HAP-1 (cell line): ENCODE results near the gene NSD1.
"Not testable (repeated sequence)": the region's sequence is repeated elsewhere in the genome, so short reads cannot be mapped to it uniquely, and the experiment has no call there.

Experiments
- DNase-seq, 2 experiments: peaks; one replicate each; pipeline ENCODE4 v3.0.0-alpha.2; 2016 to 2020; ENCODE audit warnings: low spot score in 2 of 2
- H3K27me3 ChIP-seq: fragments of 250-450 bp; sonication (Bioruptor Pico); 2 replicates; pipeline ENCODE4 v1.5.1; 2020; ENCODE audit warnings: low read depth, mild to moderate bottlenecking, moderate library complexity
- H3K36me3 ChIP-seq: fragments of 250-450 bp; sonication (Bioruptor Pico); replicated peaks from 2 replicates; pipeline ENCODE4 v1.5.1; 2020; ENCODE audit warnings: mild to moderate bottlenecking
- H3K4me1 ChIP-seq: fragments of 250-450 bp; sonication (Bioruptor Pico); 2 replicates; pipeline ENCODE4 v1.5.1; 2020; ENCODE audit warnings: mild to moderate bottlenecking
- H3K4me3 ChIP-seq: fragments of 250-450 bp; sonication (Bioruptor Pico); 2 replicates; pipeline ENCODE4 v1.5.1; 2020; ENCODE audit warnings: mild to moderate bottlenecking, moderate library complexity
- H3K9me3 ChIP-seq: fragments of 250-450 bp; sonication (Bioruptor Pico); 2 replicates; pipeline ENCODE4 v1.5.1; 2020; ENCODE audit warnings: mild to moderate bottlenecking, moderate library complexity
- in situ Hi-C: fragments of 300-500 bp; cut with MboI; formaldehyde crosslinking; loops from 3 replicates; pipeline ENCODE4 v1.14.3; 2020; ENCODE audit warnings: low sequenced_read_pairs, inconsistent platforms, mixed read lengths

Gene NSD1

GRCh38 chr5:177256296-177256695 is 122.7 kb downstream of the NSD1 start:
- H3K36me3 ChIP-seq, result peaks cover 62% of the 10 kb centered on the region

GRCh38 chr5:177258711-177259110 is 125.1 kb downstream of the NSD1 start:
- H3K9me3 ChIP-seq, in situ Hi-C loops, H3K4me3 ChIP-seq, H3K27me3 ChIP-seq, DNase-seq, H3K4me1 ChIP-seq: not testable (repeated sequence)
- H3K36me3 ChIP-seq, result peaks cover 62% of the 10 kb centered on the region

More at GRCh38 chr5:177256296-177256695, 122.7 kb downstream of the NSD1 start:
- no peaks in the 10 kb centered on the region for H3K9me3 ChIP-seq
- H3K4me3 ChIP-seq, result no peak overlapping the region
- DNase-seq, result peak in 1 of 2 experiments; percentile 40
- H3K4me1 ChIP-seq, result peaks cover 8% of the 10 kb centered on the region
- in situ Hi-C loops, result no loop called here
- no peaks in the 10 kb centered on the region for H3K27me3 ChIP-seq

- DNase-seq, result no peak
- H3K9me3 ChIP-seq, result no peaks in the 10 kb centered on the region
- H3K27me3 ChIP-seq, result no peaks in the 10 kb centered on the region
- H3K36me3 ChIP-seq, result peaks cover 54% of the 10 kb centered on the region
- no peak overlapping the region for H3K4me3 ChIP-seq
- peaks cover under 1% of the 10 kb centered on the region for H3K4me1 ChIP-seq
- in situ Hi-C loops, result no loop called here
These were observed 127.4 kb downstream of the NSD1 start for GRCh38 chr5:177260961-177261360.

- no peaks in the 10 kb centered on the region for H3K27me3 ChIP-seq
- H3K4me3 ChIP-seq, result no peak overlapping the region
- H3K4me1 ChIP-seq, result no peaks in the 10 kb centered on the region
- H3K9me3 ChIP-seq, result no peaks in the 10 kb centered on the region
- peaks cover 52% of the 10 kb centered on the region for H3K36me3 ChIP-seq
- in situ Hi-C loops, result no loop called here
- DNase-seq, result no peak
These were observed 127.9 kb downstream of the NSD1 start for GRCh38 chr5:177261510-177261909.

GRCh38 chr5:177264178-177264577 is 130.6 kb downstream of the NSD1 start:
- H3K36me3 ChIP-seq, result peaks cover 46% of the 10 kb centered on the region
- no peaks in the 10 kb centered on the region for H3K4me1 ChIP-seq
- no peak for DNase-seq
- H3K4me3 ChIP-seq, result no peak overlapping the region
- no peaks in the 10 kb centered on the region for H3K9me3 ChIP-seq
- no peaks in the 10 kb centered on the region for H3K27me3 ChIP-seq
- in situ Hi-C loops, result no loop called here

GRCh38 chr5:177265395-177265794 is 131.8 kb downstream of the NSD1 start:
- Histone ChIP-seq H3K9me3 (no peaks in the 10 kb centered on the region), H3K36me3 (peaks cover 46% of the 10 kb centered on the region), H3K4me3 (no peak overlapping the region), H3K4me1 (no peaks in the 10 kb centered on the region), H3K27me3 (no peaks in the 10 kb centered on the region)
- DNase-seq, result no peak
- in situ Hi-C loops, result no loop called here

- peaks cover 56% of the 10 kb centered on the region for H3K36me3 ChIP-seq
- in situ Hi-C loops, result no loop called here
These were observed 135.8 kb downstream of the NSD1 start for GRCh38 chr5:177269232-177269895.

GRCh38 chr5:177269976-177270375 is 136.4 kb downstream of the NSD1 start:
- H3K4me3 ChIP-seq, result no peak overlapping the region
- peaks cover 57% of the 10 kb centered on the region for H3K36me3 ChIP-seq
- in situ Hi-C loops, result no loop called here
- no peaks in the 10 kb centered on the region for H3K4me1 ChIP-seq
- no peaks in the 10 kb centered on the region for H3K27me3 ChIP-seq
- DNase-seq, result no peak
- H3K9me3 ChIP-seq, result no peaks in the 10 kb centered on the region

More at GRCh38 chr5:177269232-177269895, 135.8 kb downstream of the NSD1 start:
- no peaks in the 10 kb centered on the region for H3K4me1 ChIP-seq
- H3K27me3 ChIP-seq, result no peaks in the 10 kb centered on the region
- H3K9me3 ChIP-seq, result no peaks in the 10 kb centered on the region
- no peak for DNase-seq
- no peak overlapping the region for H3K4me3 ChIP-seq

GRCh38 chr5:177270653-177271052 is 137.1 kb downstream of the NSD1 start:
- no peaks in the 10 kb centered on the region for H3K4me1 ChIP-seq
- DNase-seq, result no peak
- in situ Hi-C loops, result no loop called here
- no peak overlapping the region for H3K4me3 ChIP-seq
- H3K36me3 ChIP-seq, result peaks cover 59% of the 10 kb centered on the region
- H3K27me3 ChIP-seq, result no peaks in the 10 kb centered on the region
- H3K9me3 ChIP-seq, result no peaks in the 10 kb centered on the region

- no peak for DNase-seq
- Histone ChIP-seq H3K4me1 (no peaks in the 10 kb centered on the region), H3K36me3 (peaks cover 62% of the 10 kb centered on the region), H3K4me3 (no peak overlapping the region), H3K27me3 (no peaks in the 10 kb centered on the region), H3K9me3 (no peaks in the 10 kb centered on the region)
- in situ Hi-C loops, result no loop called here
These were observed 137.5 kb downstream of the NSD1 start for GRCh38 chr5:177271113-177271512.

GRCh38 chr5:177275883-177276282 is 142.3 kb downstream of the NSD1 start:
- in situ Hi-C loops, result no loop called here
- peaks cover 55% of the 10 kb centered on the region for H3K36me3 ChIP-seq
- peaks cover 5% of the 10 kb centered on the region for H3K4me1 ChIP-seq
- no peaks in the 10 kb centered on the region for H3K9me3 ChIP-seq
- no peak overlapping the region for H3K4me3 ChIP-seq
- H3K27me3 ChIP-seq, result no peaks in the 10 kb centered on the region
- DNase-seq, result no peak

- H3K9me3 ChIP-seq, result no peaks in the 10 kb centered on the region
- H3K4me1 ChIP-seq, result peaks cover 5% of the 10 kb centered on the region
- DNase-seq, result no peak
- H3K4me3 ChIP-seq, result no peak overlapping the region
- H3K36me3 ChIP-seq, result peaks cover 53% of the 10 kb centered on the region
- in situ Hi-C loops, result no loop called here
- no peaks in the 10 kb centered on the region for H3K27me3 ChIP-seq
These were observed 143.3 kb downstream of the NSD1 start for GRCh38 chr5:177276886-177277285.

GRCh38 chr5:177288191-177288590 is 154.6 kb downstream of the NSD1 start:
- in situ Hi-C loops, result no loop called here
- Histone ChIP-seq H3K36me3 (peaks cover 77% of the 10 kb centered on the region), H3K9me3 (no peaks in the 10 kb centered on the region)

GRCh38 chr5:177290816-177291596 is 157.4 kb downstream of the NSD1 start:
- H3K36me3 ChIP-seq, result peaks cover 84% of the 10 kb centered on the region
- H3K4me3 ChIP-seq, result no peak overlapping the region
- in situ Hi-C loops, result no loop called here

More at GRCh38 chr5:177288191-177288590, 154.6 kb downstream of the NSD1 start:
- H3K4me1 ChIP-seq, result no peaks in the 10 kb centered on the region
- no peaks in the 10 kb centered on the region for H3K27me3 ChIP-seq
- no peak overlapping the region for H3K4me3 ChIP-seq
- DNase-seq, result no peak

More at GRCh38 chr5:177290816-177291596, 157.4 kb downstream of the NSD1 start:
- no peak for DNase-seq
- H3K4me1 ChIP-seq, result no peaks in the 10 kb centered on the region
- H3K27me3 ChIP-seq, result no peaks in the 10 kb centered on the region
- H3K9me3 ChIP-seq, result no peaks in the 10 kb centered on the region
